A673 (cell line): ENCODE measurements around the gene SMC5. TPM values are rescaled to one million over a fixed set of nuclear protein-coding genes. Genes with fewer than 3 reads are reported as not detected.
"Not testable (repeated sequence)": the region's sequence is repeated elsewhere in the genome, so short reads cannot be mapped to it uniquely, and the experiment has no call there.

Source experiments
- BruUV-seq: library from RNA; stranded (reverse); fragments of 400-500 nt; replicated peaks from 2 replicates; lab custom pipeline; 2021; lab: Mats Ljungman, UMichigan
- CTCF ChIA-PET: fragments of 300-600 bp; sonication (Branson Sonifier 250); formaldehyde crosslinking; loops from one replicate; lab custom pipeline; 2022; ENCODE audit warnings: antibody characterized with exemption; lab: Charles Lee
- POLR2A ChIA-PET: fragments of 300-600 bp; sonication (Branson Sonifier 250); formaldehyde crosslinking; loops from one replicate; lab custom pipeline; 2022; ENCODE audit warnings: antibody characterized with exemption; ENCODE audit not compliant: low non-redundant PET; lab: Charles Lee
- DNase-seq: peaks from one replicate; pipeline ENCODE4 v3.0.0-alpha.2; 2015; ENCODE audit warnings: low spot score
- H3K27ac ChIP-seq: fragments of 200-600 bp; sonication (generic); 2 replicates; pipeline ENCODE4 v1.5.1; 2016; ENCODE audit warnings: mixed run types, low read depth, mild to moderate bottlenecking, mixed read lengths, antibody characterized with exemption, low read length; ENCODE audit not compliant: poor library complexity, severe bottlenecking
- H3K27me3 ChIP-seq: fragments of 200-600 bp; sonication (generic); replicated peaks from 2 replicates; pipeline ENCODE4 v1.6.1; 2017; ENCODE audit warnings: mixed run types, low read depth, mild to moderate bottlenecking, mixed read lengths, antibody characterized with exemption, low read length; ENCODE audit not compliant: insufficient read depth, poor library complexity
- H3K36me3 ChIP-seq: fragments of 200-600 bp; sonication (generic); 2 replicates; pipeline ENCODE4 v1.6.1; 2016; ENCODE audit warnings: mixed run types, mild to moderate bottlenecking, mixed read lengths, antibody characterized with exemption, low read length; ENCODE audit not compliant: insufficient read depth, poor library complexity, severe bottlenecking
- H3K4me1 ChIP-seq: fragments of 200-600 bp; sonication (generic); 2 replicates; pipeline ENCODE4 v1.6.1; 2017; ENCODE audit warnings: mixed run types, mild to moderate bottlenecking, mixed read lengths, antibody characterized with exemption, low read length; ENCODE audit not compliant: insufficient read depth, poor library complexity, severe bottlenecking
- H3K4me3 ChIP-seq: fragments of 200-600 bp; sonication (generic); 2 replicates; pipeline ENCODE4 v1.5.1; 2016; ENCODE audit warnings: low read depth, mixed run types, mild to moderate bottlenecking, mixed read lengths, low read length; ENCODE audit not compliant: poor library complexity, severe bottlenecking
- H3K9me3 ChIP-seq: fragments of 200-600 bp; sonication (generic); 2 replicates; pipeline ENCODE4 v1.6.1; 2016; ENCODE audit warnings: mixed run types, low read depth, mild to moderate bottlenecking, mixed read lengths, antibody characterized with exemption, low read length; ENCODE audit not compliant: poor library complexity, severe bottlenecking
- EZH2 ChIP-seq: fragments of 200-600 bp; sonication (generic); IDR thresholded peaks from 2 replicates; pipeline ENCODE4 v1.6.1; 2017; ENCODE audit warnings: borderline replicate concordance, low read depth, mild to moderate bottlenecking, mixed read lengths, antibody characterized with exemption, low read length; ENCODE audit not compliant: poor library complexity, severe bottlenecking
- intact Hi-C: fragments of 100-400 bp; cut with micrococcal nuclease; formaldehyde crosslinking; loops from one replicate; pipeline ENCODE4 v1.10.0; 2022; ENCODE audit not compliant: unreplicated experiment
- total RNA-seq: library from RNA; stranded (reverse); gene quantifications from 2 replicates; pipeline ENCODE4 v1.2.3, GENCODE V29; 2021
- TF ChIP-seq, protein P1 (sequence below): fragments of 300-800, 200-600 bp; sonication (generic); conservative IDR thresholded peaks from 2 replicates; pipeline ENCODE4 v1.5.1; 2017; ENCODE audit warnings: low read depth, mild to moderate bottlenecking, antibody characterized with exemption, low read length, moderate library complexity, mixed read lengths

Gene SMC5
- total RNA-seq, 1 experiment from 2014 or later = 26.5 TPM

DNA sequence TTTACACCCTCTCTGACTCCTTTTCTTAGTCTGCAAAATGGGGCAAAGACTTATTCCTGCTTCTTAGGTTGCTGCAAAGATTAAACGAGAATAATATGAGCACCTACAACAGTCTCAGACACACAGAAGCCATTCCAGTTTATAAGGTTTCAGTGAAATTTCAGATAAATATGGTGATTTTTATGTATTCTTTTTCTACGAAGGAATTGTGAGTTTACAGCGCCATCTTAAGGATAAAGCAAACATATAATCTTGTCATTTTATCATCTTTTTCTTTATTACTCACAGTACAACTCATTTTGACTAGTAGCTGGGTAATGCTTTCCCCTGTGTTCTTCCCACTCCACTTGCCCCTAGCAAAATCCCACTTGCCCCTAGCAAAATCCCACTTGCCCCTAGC lies 29.2 kb upstream of the SMC5 start:
- no peaks in the 10 kb centered on the region for H3K4me1 ChIP-seq
- H3K27ac ChIP-seq = no peak overlapping the region
- ChIA-PET POLR2A (no interaction called here), CTCF (interaction anchor here (0.6 to 0.7 kb wide), 2 partner anchors 373 to 858 kb away, joined by 3 to 4 read pairs; no protein-coding TSS in a partner anchor)
- no TSS peak for BruUV-seq
- TF ChIP-seq, protein P1, sequence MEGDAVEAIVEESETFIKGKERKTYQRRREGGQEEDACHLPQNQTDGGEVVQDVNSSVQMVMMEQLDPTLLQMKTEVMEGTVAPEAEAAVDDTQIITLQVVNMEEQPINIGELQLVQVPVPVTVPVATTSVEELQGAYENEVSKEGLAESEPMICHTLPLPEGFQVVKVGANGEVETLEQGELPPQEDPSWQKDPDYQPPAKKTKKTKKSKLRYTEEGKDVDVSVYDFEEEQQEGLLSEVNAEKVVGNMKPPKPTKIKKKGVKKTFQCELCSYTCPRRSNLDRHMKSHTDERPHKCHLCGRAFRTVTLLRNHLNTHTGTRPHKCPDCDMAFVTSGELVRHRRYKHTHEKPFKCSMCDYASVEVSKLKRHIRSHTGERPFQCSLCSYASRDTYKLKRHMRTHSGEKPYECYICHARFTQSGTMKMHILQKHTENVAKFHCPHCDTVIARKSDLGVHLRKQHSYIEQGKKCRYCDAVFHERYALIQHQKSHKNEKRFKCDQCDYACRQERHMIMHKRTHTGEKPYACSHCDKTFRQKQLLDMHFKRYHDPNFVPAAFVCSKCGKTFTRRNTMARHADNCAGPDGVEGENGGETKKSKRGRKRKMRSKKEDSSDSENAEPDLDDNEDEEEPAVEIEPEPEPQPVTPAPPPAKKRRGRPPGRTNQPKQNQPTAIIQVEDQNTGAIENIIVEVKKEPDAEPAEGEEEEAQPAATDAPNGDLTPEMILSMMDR = peak; percentile 49
- TF ChIP-seq EZH2 = no peak
- peak; percentile 24 for DNase-seq
- H3K36me3 ChIP-seq = no peaks in the 10 kb centered on the region
- intact Hi-C loops = loop anchor here (5.0 kb wide), 2 partner anchors 112 to 257 kb away; no protein-coding TSS in a partner anchor
- H3K9me3 ChIP-seq = no peaks in the 10 kb centered on the region
- no peak overlapping the region for H3K4me3 ChIP-seq
- H3K27me3 ChIP-seq = no peaks in the 10 kb centered on the region

DNA sequence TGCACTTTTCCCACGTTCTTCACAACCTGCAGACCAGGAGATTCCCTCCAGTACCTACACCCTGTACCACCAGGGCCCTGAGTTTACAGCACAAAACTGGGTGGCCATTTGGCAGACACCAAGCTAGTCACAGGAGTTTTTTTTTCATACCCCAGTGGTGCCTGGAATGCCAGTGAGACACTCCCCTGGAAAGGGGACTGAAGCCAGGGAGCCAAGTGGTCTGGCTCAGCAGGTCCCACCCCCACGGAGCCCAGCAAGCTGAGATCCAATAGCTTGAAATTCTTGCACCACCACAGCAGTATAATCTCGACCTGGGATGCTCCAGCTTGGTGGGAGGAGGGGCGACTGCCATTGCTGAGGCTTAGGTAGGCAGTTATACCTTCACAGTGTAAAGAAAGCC lies 26.3 kb upstream of the SMC5 start:
- ChIA-PET POLR2A (no interaction called here), CTCF (no interaction called here)
- no peaks in the 10 kb centered on the region for H3K4me1 ChIP-seq
- intact Hi-C loops = no loop called here
- no peak for DNase-seq
- BruUV-seq = no TSS peak
- H3K4me3 ChIP-seq = no peak overlapping the region
- H3K36me3 ChIP-seq = no peaks in the 10 kb centered on the region
- H3K27ac ChIP-seq = no peak overlapping the region
- H3K27me3 ChIP-seq = no peaks in the 10 kb centered on the region
- no peaks in the 10 kb centered on the region for H3K9me3 ChIP-seq
- TF ChIP-seq, protein P1 = no peak
- TF ChIP-seq EZH2 = no peak

DNA sequence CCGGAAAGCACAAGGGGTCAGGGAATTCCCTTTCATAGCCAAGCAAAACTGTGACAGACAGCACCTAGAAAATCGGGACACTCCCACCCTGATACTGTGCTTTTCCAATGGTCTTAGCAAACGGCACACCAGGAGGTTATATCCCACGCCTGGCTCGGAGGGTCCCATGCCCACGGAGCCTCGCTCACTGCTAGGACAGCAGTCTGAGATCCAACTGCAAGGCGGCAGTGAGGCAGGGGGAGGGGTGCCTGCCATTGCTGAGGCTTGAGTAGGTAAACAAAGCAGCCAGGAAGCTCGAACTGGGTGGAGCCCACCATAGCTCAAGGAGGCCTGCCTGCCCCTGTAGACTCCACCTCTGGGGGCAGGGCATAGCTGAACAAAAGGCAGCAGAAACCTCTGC lies 24.6 kb upstream of the SMC5 start:
- H3K36me3 ChIP-seq, H3K9me3 ChIP-seq, H3K4me1 ChIP-seq, H3K27ac ChIP-seq, CTCF ChIA-PET, intact Hi-C loops, H3K4me3 ChIP-seq, H3K27me3 ChIP-seq, POLR2A ChIA-PET, DNase-seq, BruUV-seq: not testable (repeated sequence)

DNA sequence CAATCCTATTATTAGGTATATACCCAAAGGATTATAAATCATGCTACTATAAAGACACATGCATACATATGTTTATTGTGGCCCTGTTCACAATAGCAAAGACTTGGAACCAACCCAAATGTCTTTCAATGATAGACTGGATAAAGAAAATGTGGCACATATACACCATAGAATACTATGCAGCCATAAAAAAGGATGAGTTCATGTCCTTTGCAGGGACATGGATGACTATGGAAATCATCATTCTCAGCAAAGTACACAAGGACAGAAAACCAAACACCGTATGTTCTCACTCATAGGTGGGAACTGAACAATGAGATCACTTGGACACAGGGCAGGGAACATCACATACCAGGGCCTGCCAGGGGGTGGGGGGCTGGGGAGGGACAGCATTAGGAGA lies 12.8 kb upstream of the SMC5 start:
- BruUV-seq, POLR2A ChIA-PET, intact Hi-C loops: not testable (repeated sequence)

More for the DNA sequence above, 12.8 kb upstream of the SMC5 start:
- H3K9me3 ChIP-seq, H3K4me3 ChIP-seq, H3K36me3 ChIP-seq, H3K27ac ChIP-seq, CTCF ChIA-PET, H3K4me1 ChIP-seq, H3K27me3 ChIP-seq, DNase-seq: not testable (repeated sequence)
